ENCODE measurements around the gene GREB1.
A peak's percentile ranks its signal among the peaks of the same experiment; 100 is the strongest.

GREB1 gene

GRCh38 chr2:11581797-11582611 is 48.2 kb downstream of the GREB1 start:
- DNase-seq, result no peak

DNA sequence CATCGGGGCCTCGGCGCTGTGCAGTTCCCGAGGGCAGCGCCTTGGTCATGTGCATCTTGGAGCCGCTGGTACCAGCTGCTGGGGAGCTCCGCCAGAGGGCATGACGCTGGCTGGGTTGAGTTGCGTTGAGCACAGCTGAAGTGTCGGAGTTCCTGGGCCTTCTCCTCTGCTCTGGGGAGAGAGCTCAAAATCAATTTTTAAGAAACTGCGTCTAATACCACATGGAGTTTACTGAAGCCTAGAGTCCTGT is 48.7 kb downstream of the GREB1 start:
- DNase-seq, result no peak

GRCh38 chr2:11582862-11583752 is 49.3 kb downstream of the GREB1 start:
- DNase-seq, result no peak

GRCh38 chr2:11583840-11584524 is 50.1 kb downstream of the GREB1 start:
- DNase-seq, result peak; percentile 9

GRCh38 chr2:11584525-11585056 is 50.7 kb downstream of the GREB1 start:
- no peak for DNase-seq

GRCh38 chr2:11585071-11585470 is 51.2 kb downstream of the GREB1 start:
- no peak for DNase-seq

DNA sequence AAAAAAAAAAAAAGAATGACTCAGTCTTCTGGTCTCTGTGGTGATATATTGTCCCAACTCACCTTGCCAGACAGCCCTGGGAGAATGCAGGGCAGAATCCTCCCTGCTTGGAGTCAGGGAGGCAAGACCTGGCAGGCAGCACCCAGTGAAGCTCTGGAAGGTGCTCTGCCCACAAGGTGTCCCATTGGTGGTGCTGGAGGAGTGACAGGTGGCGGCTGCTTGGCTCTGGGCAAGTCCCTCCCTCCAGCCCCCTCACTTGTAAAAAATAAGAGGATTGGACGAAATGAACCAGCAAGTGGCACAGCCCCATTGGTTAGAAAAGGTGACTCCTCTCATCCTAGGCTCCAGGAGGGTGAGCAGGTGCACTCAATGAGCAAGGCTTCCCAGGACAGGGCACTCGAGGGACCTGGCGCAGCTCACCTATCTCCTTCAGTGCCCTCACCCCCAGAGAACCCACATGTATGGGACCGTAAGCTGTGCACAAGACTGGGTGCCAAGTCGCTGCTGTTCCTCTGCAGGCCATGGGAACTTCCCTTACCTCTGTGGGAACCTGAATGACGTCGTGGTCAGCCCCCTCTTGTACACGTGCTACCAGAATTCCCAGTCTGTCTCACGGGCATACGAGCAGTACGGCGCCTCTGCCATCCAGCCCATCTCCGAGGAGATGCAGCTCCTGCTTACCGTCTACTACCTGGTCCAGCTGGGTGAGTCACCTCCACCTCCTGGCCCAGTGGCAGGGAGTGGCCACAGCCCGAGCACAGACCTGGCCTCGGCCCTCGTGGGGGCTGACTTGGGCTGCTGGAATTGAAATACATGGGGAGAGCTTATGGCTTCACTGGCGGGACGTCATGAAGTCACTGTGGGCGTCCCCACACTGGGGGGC is 54.6 kb downstream of the GREB1 start:
- no peak for DNase-seq

DNA sequence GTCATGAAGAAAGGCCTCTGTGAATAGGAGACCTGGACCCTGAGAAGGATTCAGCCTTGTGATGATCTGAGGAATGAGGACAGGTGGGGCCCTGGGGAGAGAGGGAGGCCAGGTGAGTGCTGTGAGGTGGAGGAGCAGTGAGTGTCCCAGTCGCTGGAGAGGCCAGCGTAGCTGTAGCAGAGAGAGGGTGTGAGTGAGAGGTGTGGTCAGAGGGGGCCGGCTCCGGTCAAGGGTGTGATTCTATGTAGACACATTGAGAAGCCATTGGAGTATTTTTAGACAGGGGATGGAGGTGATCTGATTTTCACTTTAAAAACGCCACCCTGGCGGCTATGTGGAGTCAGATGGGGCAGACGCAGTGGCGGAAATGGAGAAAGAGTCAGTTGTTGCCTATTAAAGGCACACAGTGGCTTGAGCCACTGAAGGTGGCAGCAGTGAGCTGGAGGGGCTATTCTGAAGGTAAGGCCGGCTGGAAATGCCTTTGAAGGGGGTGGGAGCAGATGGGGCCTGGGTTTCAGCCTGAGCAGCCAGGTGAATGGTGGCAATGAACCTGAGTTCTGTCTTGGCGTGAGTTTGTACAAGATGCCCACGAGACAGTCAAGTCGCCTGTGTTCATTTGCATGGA is 55.6 kb downstream of the GREB1 start:
- DNase-seq, result no peak

- no peak for DNase-seq
Observed at GRCh38 chr2:11590193-11590592, 56.3 kb downstream of the GREB1 start.

DNA sequence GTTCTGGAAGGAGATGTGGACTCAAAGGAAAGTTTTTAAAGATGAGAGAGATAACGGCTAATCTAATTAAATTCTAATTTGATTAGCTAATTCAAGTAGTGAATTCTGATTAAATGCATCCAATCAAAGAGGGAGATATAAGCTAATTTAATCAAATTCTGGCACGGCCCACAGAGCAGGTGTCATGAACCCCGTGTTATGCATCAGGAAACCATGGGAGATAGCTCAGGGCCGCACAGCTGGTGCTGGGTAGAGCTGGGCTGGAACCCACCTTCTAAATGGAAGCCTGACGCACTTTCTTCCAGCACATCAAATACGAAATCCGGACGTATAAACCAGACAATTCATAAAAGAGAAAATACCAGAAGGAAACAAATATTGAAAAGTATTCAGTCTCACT is 57.2 kb downstream of the GREB1 start:
- no peak for DNase-seq

DNA sequence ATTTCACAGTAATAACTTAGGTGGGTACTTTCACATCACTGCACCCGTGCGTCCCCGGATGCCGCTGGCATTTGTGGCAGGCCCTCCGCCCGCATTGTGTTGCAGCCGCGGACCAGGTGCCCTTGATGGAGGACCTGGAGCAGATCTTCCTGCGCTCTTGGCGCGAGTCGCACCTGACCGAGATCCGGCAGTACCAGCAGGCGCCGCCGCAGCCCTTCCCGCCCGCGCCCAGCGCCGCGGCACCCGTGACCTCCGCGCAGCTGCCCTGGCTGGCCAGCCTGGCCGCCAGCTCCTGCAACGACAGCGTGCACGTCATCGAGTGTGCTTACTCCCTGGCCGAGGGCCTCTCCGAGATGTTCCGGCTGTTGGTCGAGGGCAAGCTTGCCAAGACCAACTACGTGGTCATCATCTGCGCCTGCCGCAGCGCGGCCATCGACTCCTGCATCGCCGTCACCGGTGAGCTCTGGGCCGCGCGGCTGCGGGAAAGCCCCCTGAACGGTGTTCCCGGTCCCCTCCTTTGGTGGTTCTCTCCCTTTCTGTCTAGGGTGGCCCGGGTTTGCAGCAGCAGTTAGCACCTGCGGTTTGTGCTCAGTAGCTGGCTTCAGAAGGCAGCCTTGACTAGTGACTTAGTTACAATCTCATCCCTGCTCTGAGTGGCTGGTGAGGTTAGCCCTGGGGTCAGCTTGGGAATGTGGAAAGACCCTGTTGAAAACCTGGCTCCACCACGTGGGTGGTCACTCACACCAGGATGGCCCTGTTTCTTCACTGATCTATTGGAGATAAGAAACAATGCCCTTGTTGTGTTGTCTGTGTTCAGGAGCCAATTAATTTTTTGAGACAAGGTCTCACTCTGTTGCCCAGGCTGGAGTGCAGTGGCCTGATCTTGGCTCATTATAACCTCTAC is 59.1 kb downstream of the GREB1 start:
- DNase-seq, result no peak

DNA sequence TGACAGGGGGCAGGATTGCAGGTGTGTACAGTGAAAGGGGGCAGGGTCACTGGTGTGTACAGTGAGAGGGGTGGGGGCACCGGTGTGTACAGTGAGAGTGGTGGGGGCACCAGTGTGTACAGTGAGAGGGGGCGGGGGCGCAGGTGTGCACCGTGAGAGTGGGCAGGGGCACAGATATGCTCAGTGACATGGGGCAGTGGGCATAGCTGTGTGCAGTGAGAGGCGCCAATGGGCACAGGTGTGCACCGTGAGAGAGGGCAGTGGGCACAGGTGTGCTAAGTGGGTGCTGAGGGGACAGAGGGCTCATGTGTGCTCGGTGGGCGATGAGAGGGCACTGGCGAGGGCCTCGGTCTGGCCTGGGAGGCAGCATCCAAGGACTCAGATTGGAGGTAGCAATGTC is 63.0 kb downstream of the GREB1 start:
- DNase-seq, result no peak

GRCh38 chr2:11597538-11598225 is 63.8 kb downstream of the GREB1 start:
- no peak for DNase-seq

GRCh38 chr2:11598228-11598731 is 64.4 kb downstream of the GREB1 start:
- no peak for DNase-seq

DNA sequence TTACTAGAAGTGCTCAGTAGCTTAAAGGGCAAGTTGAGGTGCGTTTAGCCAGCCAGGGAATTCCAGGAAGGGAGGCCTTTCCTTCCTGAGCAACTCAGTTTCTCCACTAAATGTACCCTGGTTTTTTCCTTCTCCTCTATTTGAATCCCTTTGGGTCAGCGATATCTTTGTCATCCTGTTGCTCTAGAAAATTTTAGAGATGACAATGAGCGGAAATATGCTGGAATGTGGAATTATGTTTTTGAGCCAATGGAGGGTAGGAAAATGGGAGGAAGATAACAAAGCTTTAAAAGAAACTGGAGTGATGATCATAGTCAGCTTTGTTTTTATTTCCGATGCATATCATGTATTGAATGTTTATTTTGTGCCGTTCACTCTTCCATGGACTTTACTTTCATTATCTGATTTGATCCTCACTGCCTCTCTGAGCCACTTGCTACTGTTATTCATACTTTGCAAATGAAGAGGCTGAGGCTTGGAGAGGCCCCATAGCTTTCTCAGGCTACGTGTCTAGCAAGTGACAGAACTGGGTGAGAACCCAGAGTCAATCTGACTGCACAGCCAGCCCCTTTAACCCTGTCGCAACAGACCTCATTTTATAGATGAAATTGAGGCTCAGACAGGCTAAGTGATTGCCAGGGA is 68.8 kb downstream of the GREB1 start:
- DNase-seq, result no peak

GRCh38 chr2:11610624-11611242 is 76.9 kb downstream of the GREB1 start:
- DNase-seq, result no peak

- DNase-seq, result no peak
Observed at GRCh38 chr2:11611251-11611650, 77.4 kb downstream of the GREB1 start.

DNA sequence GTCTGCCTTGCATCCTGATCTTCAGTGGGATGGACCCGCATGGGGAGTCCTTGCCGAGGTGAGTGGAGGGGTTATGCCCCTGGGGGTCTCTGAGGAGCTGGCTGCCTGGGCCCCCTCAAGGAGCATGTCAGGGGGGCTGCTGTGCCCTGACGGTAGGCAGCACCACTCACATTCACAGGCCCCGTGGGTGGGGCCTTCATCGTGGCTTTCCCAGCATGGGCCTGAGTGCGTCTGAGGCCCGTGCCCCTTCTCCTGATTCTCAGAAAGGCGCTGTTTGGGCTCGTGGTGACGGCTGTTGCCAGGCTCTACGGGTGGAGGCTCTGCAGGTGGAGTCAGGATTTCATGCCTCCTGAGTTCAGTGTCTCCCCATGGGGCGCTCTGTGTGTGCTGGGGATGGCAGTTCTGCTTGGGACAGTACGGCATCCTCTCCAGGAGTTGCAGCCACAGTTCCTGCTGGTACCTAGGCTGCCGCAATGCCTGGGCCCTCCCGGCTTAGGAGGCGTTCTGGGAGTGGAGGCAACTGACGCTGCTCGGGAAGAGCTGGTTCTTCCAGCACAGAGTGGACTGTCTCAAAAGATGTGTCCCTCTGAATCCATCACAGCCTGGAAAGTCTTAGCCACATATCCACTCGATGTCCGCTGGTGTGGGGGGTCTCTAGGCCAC is 78.8 kb downstream of the GREB1 start:
- no peak for DNase-seq
